Measurements from ENCODE around the gene ESYT1. TPM values are rescaled to one million over a fixed set of nuclear protein-coding genes. Genes with fewer than 3 reads are reported as not detected.
"Not testable (repeated sequence)": the region's sequence is repeated elsewhere in the genome, so short reads cannot be mapped to it uniquely, and the experiment has no call there.

The ESYT1 gene
- total RNA-seq, 1 donor from 2014 or later, result 347 TPM

DNA sequence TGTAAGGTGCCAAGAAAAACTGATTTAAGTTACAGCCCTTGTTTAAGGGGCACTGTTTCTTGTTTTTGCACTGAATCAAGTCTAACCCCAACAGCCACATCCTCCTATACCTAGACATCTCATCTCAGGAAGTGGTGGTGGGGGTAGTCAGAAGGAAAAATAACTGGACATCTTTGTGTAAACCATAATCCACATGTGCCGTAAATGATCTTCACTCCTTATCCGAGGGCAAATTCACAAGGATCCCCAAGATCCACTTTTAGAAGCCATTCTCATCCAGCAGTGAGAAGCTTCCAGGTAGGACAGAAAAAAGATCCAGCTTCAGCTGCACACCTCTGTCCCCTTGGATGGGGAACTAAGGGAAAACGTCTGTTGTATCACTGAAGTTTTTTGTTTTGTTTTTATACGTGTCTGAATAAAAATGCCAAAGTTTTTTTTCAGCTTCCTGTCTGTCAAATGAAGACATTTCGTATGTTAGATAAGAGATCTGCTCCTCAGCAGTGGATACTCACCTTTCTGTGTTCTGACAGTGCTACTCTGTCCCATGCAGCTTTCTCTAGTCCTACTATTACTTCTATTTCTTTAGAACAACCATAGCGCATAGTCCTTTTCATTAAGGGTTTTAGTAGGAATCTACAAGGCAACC is 24.9 kb upstream of the ESYT1 start:
- DNase-seq (ENCODE audit: low read depth), result no peak

DNA sequence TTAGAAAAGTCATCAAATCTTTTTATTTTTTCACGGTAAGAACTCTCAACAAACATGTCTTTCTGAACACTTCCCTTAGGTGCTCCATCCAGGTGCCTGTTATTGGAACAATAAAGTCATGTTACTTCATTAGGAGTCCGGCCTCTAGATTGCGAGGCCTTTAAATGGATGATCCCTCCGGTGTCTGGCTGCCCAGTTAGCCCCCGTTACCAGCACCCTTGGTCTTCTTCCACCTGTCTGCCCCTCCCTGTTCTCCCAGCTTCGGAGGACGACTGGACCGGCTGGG is 24.3 kb upstream of the ESYT1 start:
- peak; percentile 18 for DNase-seq (ENCODE audit: low read depth)

DNA sequence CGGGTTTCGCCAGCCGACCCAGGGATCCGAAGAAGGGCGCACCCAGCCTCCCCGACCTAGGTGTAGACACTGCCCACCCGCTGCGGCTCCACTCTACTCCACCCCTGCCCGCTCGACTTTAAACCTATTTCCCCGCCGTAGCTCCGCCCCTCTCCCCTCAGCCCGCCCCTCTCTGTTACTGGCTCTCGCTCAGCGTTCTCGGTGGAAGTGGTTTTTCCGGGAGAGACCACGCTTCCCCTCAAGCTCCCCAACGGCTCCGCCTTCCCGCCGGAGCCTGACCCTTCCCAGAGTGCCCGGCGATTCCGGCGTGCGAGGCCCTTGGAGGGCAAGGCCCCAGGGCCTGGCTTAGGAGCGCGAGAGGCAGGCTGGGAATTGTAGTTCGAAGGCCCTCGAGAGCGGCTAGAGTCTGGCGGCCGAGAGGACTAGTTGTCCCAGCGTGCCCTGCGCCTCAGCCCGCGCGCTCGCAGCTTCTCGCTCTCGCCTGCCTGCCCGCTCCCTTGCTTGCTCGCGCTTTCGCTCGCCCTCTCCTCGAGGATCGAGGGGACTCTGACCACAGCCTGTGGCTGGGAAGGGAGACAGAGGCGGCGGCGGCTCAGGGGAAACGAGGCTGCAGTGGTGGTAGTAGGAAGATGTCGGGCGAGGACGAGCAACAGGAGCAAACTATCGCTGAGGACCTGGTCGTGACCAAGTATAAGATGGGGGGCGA is 23.8 kb upstream of the ESYT1 start, which contains the start of gene PA2G4:
Gene PA2G4, plus strand, starts transcription at position 451 of the 706 bp plus-strand sequence. Its CDS starts 179 bp downstream, at position 630.
- DNase-seq (ENCODE audit: low read depth), result peak; percentile 97

DNA sequence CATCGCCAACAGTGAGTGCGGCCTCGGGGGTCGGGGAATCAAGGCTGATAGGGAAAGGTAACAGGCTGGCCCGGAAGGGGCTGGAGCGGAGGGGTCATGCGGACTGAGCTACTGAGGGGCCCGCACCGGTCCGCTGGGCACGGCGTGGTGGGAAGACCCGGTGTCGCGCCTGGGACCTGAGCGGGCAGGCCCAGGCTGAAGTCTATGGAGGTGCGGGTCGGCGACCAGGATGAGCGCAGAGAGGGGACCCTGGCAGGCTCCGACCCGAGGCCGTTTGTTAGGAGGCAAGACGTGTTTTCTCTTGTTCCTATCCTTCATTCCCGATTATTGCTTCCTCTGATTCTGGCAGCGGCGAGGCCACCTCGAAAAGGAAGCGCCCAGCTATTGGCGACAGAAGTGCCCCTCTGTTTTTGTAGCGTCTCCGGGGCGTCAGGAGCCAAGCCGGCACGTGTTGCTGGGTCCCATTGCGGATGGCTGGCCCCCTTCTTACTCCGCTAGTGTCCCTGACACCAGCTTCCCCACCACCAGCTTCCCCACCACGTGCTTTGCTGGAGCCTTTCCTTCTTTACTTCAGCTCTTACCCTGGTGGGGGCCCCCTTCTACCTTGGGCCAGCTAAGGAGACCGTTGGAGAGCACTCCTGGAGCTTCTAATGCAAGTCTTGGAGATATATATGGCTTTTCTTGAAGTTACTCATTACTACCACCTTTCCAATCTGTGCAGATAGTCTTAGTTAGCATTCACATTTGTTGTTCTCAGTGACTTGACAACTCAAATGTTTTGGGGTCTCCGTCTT is 23.1 kb upstream of the ESYT1 start:
- DNase-seq (ENCODE audit: low read depth), result no peak

DNA sequence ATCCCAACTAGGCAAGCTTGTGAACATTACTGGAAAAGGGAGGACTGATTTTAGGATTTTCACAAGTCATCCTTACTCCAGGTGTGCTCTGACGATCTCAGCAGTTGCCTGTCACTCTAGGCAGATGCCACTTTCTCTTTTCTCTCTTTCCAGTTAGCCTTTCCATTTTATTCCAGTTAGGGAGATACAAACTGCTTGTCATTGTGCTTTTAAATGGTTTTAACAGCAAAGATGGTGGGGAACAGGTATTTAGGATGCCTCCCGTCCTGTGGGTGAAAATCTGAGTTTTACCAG is 22.5 kb upstream of the ESYT1 start:
- no peak for DNase-seq (ENCODE audit: low read depth)

DNA sequence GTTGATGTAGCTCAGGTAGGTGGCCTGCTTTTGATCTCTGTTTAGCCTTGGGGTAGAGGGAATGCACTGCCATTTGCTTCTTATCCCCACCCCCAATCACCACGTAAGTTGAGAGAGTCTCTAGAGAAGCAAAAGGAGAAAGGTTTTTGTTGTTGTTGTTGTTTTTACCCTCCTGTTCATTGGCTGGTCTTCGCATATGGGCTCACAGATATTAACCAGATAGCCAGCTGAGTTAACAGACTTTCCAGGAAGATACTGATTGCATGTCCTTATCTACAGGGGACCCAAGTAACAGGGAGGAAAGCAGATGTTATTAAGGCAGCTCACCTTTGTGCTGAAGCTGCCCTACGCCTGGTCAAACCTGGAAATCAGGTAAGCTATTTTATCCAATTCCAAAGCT is 20.8 kb upstream of the ESYT1 start:
- DNase-seq (ENCODE audit: low read depth), result no peak

DNA sequence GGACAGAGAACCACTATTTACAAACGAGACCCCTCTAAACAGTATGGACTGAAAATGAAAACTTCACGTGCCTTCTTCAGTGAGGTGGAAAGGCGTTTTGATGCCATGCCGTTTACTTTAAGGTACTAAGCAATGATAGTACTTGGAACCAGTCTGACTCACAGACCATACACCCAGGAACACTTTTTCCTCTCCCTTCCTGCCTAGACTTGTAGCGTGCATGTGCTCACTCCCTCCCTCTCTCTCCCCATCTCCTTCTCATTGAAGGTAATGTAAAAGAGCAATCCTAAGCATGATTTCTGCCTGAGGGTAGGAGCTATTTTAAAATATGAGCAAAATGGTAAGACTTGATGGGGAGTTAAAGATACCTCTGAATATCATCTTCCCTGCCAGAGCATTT is 17.5 kb upstream of the ESYT1 start:
- DNase-seq (ENCODE audit: low read depth), result no peak

DNA sequence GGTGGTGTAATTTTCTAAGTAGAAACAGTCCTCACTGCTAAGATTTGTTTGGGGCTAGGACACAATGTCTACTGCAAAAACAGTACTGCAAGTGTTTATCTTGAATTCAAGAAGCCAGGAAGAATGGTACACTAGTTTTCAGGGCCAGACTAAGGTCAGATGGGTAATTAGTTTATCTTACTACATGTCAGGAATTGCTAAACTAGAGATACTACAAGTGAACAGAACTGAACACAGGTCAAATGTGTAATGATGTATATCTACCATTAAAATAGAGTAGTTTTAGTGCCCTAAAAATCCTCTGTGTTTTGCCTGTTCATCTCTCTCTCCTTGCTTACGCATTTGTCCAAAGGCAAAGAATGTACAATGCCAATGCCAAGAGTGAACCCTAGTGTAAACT is 14.0 kb upstream of the ESYT1 start:
- no peak for DNase-seq (ENCODE audit: low read depth)

DNA sequence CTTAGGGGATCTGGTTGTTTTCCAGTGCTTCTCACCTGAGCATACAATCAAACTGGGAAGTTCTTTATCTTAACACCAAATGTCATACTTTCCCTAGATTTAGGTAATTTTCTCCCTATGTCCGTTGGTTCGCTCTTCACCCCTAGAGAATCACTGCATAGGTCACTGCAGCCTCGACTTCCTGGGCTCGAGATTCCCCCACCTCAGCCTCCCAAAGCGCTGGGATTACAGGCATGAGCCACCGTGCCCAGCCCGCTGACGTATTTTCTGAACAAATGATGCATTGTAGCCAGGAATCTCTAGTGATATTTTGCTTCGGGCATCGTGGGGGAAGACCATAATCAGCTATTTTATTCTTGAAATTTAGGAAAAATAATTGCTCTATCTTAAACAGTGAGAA is 12.7 kb upstream of the ESYT1 start:
- DNase-seq (ENCODE audit: low read depth), result no peak

DNA sequence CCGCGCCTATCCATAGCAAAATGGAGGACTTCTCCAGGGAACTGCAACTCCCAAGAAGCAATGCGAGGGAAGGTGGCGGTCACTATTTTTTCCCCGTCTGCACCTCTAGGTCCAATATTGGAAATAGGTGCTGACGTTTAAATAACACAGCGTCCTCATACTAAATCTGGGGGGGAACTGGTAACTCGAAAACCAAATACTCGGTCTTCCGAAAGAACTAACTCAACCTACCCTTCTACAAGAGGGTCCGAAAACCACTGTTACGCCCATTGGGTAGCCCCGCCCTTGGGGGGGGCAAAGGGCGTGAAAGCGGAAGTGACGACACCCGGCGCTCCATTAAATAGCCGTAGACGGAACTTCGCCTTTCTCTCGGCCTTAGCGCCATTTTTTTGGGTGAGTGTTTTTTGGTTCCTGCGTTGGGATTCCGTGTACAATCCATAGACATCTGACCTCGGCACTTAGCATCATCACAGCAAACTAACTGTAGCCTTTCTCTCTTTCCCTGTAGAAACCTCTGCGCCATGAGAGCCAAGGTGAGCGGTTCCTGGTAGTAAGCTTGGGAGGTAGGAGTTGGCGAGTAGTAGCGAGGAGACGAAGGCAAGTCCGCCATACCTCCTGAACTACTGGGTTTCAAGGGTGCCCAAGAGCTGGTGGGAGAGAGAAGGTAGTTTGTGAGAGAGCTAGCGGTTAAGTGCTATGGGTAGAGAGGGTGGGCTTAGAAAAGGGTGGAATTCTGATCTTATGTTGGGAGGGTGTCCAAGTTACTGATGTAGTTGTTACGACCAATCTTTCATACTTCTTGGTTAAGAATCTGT is 11.6 kb upstream of the ESYT1 start, which contains the start of gene RPL41:
Gene RPL41, plus strand, starts transcription at position 367 of the 815 bp plus-strand sequence.
- DNase-seq (ENCODE audit: low read depth), result peak; percentile 84

DNA sequence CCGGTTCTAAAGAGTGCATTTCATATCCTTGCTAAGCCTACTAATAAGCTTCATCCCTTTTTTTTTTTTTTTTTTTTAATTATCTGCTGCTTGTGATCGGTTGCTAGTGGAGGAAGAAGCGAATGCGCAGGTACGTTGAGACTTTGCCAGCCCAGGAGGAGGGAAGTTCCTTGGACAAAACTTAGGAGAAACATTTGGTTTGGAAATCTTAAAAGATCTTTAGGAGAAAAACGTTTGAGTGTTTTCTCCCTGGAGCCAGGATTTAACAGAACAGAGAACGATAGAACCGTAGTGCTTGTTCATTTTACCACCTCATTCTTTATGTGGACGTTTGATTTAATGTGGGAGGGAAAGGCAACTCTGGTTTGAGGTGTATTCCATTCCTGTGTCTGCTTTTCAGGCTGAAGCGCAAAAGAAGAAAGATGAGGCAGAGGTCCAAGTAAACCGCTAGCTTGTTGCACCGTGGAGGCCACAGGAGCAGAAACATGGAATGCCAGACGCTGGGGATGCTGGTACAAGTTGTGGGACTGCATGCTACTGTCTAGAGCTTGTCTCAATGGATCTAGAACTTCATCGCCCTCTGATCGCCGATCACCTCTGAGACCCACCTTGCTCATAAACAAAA is 10.9 kb upstream of the ESYT1 start:
- DNase-seq (ENCODE audit: low read depth), result not testable (repeated sequence)

DNA sequence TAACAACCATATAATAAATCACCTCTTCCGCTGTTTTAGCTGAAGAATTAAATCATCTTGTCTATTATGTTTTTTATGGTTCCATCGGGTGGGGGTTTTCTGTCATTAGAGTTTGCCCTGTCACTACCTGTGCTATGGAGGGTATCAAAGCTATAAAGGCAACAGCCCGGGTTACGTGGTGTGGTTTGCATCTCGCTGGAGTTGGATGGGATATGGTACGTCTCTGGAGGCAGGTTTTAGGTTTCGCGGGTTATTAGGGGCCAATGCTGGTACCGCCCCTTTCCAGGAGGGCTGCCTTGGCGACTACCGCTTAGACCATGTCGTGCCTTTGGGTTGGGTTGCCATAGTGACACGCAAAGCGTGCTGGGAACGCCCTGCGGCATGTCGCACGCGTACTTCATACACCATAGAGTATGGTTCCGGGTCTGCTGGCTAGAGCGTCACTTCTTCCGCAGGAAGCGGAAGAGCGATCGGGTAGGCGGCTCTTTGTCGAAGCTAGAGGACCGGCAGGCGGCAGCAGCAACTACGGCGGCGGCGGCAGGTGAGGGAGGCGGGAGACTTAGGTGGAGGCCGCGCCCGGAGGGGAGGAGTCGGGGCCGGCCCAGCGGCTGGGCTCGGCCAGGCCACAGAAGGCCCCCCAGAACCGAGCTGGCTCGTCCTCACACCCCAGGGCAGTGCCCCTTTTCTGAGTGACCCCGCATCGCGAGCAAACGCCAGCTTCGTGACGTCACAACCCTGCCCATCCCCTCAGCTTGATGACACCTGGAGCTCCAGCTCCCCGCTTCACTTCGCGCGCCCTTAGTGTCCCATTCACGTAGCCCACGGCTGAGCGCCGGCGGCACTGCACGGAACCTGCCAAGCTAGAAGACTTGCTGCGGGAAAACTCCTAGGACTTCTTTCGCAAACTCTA is 10.0 kb upstream of the ESYT1 start, which contains the start of gene ZC3H10:
Gene ZC3H10, plus strand, starts transcription at position 489 of the 910 bp plus-strand sequence. CDS start 2,297 bp downstream, outside the sequence.
- peak; percentile 98 for DNase-seq (ENCODE audit: low read depth)

DNA sequence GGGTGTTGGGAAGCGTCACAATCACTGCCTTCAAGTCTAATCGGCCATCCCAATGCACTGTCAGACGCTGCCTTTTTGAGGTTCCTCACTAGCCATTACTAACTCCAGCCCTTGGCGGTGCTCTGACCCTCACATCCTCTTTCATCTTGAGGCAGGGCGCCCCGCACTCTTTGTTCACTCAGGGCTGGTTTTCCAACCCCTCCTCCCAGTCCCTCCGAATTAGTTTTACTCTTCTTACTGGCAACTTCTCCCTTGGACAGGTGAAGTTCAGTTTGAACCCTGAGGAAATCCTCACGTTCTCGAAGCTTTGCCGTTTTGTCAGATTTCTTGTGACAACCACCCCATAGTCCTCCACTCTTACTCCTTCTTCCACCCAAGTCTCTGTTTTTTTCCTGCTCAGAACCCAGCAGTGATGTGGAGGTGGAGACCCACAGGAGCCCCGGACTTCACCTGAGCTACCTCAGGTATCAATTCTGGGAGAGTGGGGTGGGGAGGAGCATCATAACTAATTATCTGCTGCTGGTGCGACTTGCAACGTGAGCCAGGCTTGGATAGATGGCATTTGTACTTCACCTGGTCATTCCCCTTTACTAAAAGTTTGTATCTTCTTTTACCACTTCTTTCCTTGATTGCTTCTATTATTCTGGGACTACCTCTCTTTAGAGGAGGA is 9.2 kb upstream of the ESYT1 start:
- DNase-seq (ENCODE audit: low read depth), result no peak

DNA sequence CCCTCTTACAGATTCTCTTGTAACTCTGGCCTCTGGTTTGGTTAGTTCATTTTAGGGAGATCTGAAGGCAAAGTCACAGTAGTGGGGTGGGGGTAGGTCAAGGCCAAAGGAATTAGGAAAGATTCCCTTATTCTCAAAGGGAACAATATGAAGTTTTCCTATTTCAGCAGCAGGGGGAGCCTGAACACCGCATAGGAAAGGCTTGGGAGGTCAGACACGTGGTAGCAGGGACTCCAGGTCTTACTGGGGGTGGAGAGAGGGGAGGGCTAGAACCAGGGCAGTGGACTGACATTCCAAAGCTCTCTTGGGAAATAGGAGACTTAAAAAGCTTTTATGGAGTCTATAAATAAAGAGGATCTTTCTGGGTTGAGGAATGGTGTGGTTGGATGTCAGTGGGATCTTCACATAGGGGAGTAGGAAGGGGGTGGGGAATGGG is 8.7 kb upstream of the ESYT1 start:
- DNase-seq (ENCODE audit: low read depth), result peak; percentile 92

DNA sequence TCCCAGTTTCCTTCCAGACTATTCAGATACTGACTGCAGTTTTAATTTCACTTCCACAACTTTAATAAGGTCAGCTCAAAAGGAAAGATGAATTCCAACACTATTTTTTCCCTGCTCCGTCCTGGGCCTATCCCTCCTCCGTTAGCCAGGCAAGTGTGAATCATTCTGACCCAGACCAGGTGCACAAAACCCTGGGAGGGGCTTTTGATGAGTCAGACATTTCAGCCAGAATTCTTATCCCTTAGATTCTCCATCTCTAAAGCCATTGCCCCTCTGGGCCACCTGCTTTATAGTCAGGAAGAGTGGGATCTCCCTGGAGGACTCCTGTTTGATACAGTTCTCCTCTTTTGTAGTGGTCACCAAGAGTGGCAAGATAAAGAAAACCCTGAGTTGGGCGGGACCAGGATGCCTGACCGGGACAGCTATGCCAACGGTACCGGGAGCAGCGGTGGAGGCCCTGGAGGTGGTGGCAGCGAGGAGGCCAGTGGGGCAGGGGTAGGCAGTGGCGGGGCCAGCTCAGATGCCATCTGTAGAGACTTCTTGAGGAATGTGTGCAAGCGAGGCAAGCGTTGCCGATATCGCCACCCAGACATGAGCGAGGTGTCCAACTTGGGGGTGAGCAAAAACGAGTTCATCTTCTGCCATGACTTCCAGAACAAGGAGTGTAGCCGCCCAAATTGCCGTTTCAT is 7.8 kb upstream of the ESYT1 start:
- DNase-seq (ENCODE audit: low read depth), result peak; percentile 51

DNA sequence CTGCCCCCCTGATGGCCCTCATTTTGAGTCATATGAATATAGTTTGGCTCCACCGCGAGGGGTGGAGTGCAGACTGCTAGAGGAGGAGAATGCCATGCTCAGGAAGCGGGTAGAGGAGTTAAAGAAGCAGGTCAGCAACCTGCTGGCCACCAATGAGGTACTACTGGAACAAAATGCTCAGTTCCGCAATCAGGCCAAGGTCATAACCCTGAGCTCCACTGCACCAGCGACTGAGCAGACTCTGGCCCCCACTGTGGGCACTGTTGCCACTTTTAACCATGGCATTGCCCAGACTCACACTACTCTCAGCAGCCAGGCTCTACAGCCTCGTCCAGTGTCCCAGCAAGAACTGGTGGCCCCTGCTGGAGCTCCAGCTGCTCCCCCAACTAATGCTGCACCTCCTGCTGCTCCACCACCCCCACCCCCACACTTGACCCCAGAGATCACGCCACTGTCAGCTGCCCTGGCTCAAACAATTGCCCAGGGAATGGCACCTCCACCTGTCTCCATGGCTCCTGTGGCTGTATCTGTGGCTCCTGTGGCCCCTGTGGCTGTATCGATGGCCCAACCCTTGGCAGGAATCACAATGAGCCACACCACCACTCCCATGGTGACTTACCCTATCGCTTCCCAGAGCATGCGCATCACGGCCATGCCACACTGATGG is 6.7 kb upstream of the ESYT1 start:
- no peak for DNase-seq (ENCODE audit: low read depth)

DNA sequence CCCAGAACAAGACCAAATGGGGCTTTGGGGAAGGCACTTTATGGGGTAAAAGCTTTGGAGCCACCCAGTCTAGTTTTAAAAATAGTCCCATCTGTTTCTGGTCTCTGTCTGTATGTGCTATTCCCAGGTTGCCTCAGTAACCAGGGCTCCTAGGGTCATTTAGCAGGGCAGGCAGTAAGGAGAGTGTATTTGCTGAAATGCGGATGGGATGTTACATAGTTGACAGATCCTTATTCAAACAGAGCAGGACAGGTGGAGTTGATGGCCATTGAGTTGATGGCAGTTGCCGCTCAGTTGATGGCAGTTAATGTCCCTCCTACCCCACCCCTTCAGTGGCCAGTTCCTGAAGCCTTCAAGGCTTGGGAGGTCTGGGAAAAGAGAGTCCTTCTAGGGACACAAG is 5.4 kb upstream of the ESYT1 start:
- DNase-seq (ENCODE audit: low read depth), result no peak

DNA sequence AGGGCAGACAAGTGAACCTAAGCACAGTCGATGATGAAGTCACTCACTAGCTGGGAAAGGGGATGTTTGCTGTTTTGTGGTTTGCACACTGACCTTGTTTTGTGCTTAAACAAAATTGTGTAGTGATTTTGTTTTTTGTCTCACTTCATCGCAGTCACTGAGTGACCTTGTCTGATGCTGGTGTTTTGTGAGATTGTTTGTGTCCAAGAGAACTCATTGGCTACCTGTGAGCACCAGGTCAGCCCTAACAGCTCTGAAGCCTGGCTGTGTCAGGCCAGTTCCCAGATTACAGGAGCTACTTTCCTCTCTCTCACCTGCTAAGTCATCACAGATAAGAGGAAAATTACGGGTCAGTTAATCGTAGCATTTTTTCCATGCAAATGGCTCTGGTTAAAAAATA is 3.9 kb upstream of the ESYT1 start:
- no peak for DNase-seq (ENCODE audit: low read depth)
